HG03280 (cell line): Measurements from ENCODE around the gene MAP3K21.

Experiments used
- ATAC-seq: cut with Tn5 transposase; IDR thresholded peaks from one replicate; pipeline ENCODE4 v1.9.1; 2021; ENCODE audit warnings: mild to moderate bottlenecking, moderate library complexity; ENCODE audit not compliant: unreplicated experiment

Gene MAP3K21

GRCh38 chr1:233357595-233358397, 30.3 kb downstream of the MAP3K21 start:
- ATAC-seq, result no peak

- ATAC-seq, result no peak
Measured at GRCh38 chr1:233359431-233359830, 31.9 kb downstream of the MAP3K21 start.

- no peak for ATAC-seq
Measured at GRCh38 chr1:233359905-233360304, 32.4 kb downstream of the MAP3K21 start.

- ATAC-seq, result no peak
Measured at GRCh38 chr1:233360525-233361102, 33.1 kb downstream of the MAP3K21 start.

- ATAC-seq, result no peak
Measured at GRCh38 chr1:233361876-233362275, 34.4 kb downstream of the MAP3K21 start.

- ATAC-seq, result no peak
Measured at GRCh38 chr1:233362743-233363142, 35.2 kb downstream of the MAP3K21 start.

- no peak for ATAC-seq
Measured at GRCh38 chr1:233364026-233364425, 36.5 kb downstream of the MAP3K21 start.

GRCh38 chr1:233364695-233365539, 37.4 kb downstream of the MAP3K21 start:
- ATAC-seq, result no peak

- no peak for ATAC-seq
Measured at GRCh38 chr1:233366575-233366974, 39.1 kb downstream of the MAP3K21 start.

GRCh38 chr1:233367057-233367803, 39.7 kb downstream of the MAP3K21 start:
- ATAC-seq, result no peak

GRCh38 chr1:233368106-233368788, 40.7 kb downstream of the MAP3K21 start:
- no peak for ATAC-seq

- ATAC-seq, result no peak
Measured at GRCh38 chr1:233368789-233369130, 41.2 kb downstream of the MAP3K21 start.

GRCh38 chr1:233372218-233373120, 44.9 kb downstream of the MAP3K21 start:
- ATAC-seq, result no peak

- no peak for ATAC-seq
Measured at GRCh38 chr1:233373226-233373625, 45.7 kb downstream of the MAP3K21 start.

- ATAC-seq, result no peak
Measured at GRCh38 chr1:233375653-233376052, 48.1 kb downstream of the MAP3K21 start.

GRCh38 chr1:233376382-233377110, 49.0 kb downstream of the MAP3K21 start:
- ATAC-seq, result no peak

GRCh38 chr1:233379869-233380438, 52.4 kb downstream of the MAP3K21 start:
- no peak for ATAC-seq

- no peak for ATAC-seq
Measured at GRCh38 chr1:233381806-233382205, 54.3 kb downstream of the MAP3K21 start.
